GM23338 (cell line): ENCODE results near the gene YIF1A. TPM values are rescaled to one million over a fixed set of nuclear protein-coding genes. Genes with fewer than 3 reads are reported as not detected.

ENCODE experiments used
- ATAC-seq: fragments of 200-7000 bp; cut with Tn5 transposase; 3 replicates; pipeline ENCODE4 v1.9.1; 2020
- DNase-seq: peaks from one replicate; pipeline ENCODE4 v3.0.0-alpha.2; 2015; ENCODE audit warnings: low spot score
- H2AFZ ChIP-seq: fragments of 200-600 bp; sonication (generic); 2 replicates; pipeline ENCODE4 v1.8.0; 2016; ENCODE audit warnings: antibody characterized with exemption, mild to moderate bottlenecking, moderate library complexity
- H3F3A ChIP-seq: fragments of 200-600 bp; sonication (generic); replicated peaks from 2 replicates; pipeline ENCODE4 v1.8.0; 2017; ENCODE audit warnings: antibody characterized with exemption, mixed run types, low read depth
- H3K27ac ChIP-seq: fragments of 200-600 bp; sonication (generic); 2 replicates; pipeline ENCODE4 v1.6.1; 2016; ENCODE audit warnings: low read depth
- H3K27me3 ChIP-seq: fragments of 200-600 bp; sonication (generic); 2 replicates; pipeline ENCODE4 v1.8.0; 2016; ENCODE audit warnings: mild to moderate bottlenecking, mixed run types, moderate library complexity; ENCODE audit not compliant: insufficient read depth
- H3K36me3 ChIP-seq: fragments of 200-600 bp; sonication (generic); 2 replicates; pipeline ENCODE4 v1.8.0; 2016; ENCODE audit warnings: mild to moderate bottlenecking; ENCODE audit not compliant: insufficient read depth
- H3K4me1 ChIP-seq: fragments of 200-600 bp; sonication (generic); 2 replicates; pipeline ENCODE4 v1.8.0; 2016; ENCODE audit warnings: mild to moderate bottlenecking, moderate library complexity; ENCODE audit not compliant: insufficient read depth
- H3K4me2 ChIP-seq: fragments of 200-600 bp; sonication (generic); 2 replicates; pipeline ENCODE4 v1.7.1; 2017; ENCODE audit warnings: mixed run types
- H3K4me3 ChIP-seq: fragments of 200-600 bp; sonication (generic); 2 replicates; pipeline ENCODE4 v1.6.1; 2016; ENCODE audit warnings: mixed run types
- H3K79me2 ChIP-seq: fragments of 200-600 bp; sonication (generic); replicated peaks from 2 replicates; pipeline ENCODE4 v1.8.0; 2017; ENCODE audit warnings: mild to moderate bottlenecking; ENCODE audit not compliant: insufficient read depth
- H3K9me2 ChIP-seq: fragments of 200-600 bp; sonication (generic); 2 replicates; pipeline ENCODE4 v1.8.0; 2017; ENCODE audit not compliant: insufficient read depth
- H4K20me1 ChIP-seq: fragments of 200-600 bp; sonication (generic); replicated peaks from 2 replicates; pipeline ENCODE4 v1.8.0; 2017; ENCODE audit warnings: mild to moderate bottlenecking; ENCODE audit not compliant: insufficient read depth
- H3K27ac Mint-ChIP-seq: 2 replicates; pipeline ENCODE4 v1.8.0; 2020; ENCODE audit warnings: inconsistent platforms, mild to moderate bottlenecking, moderate library complexity, mixed read lengths
- H3K27me3 Mint-ChIP-seq: 3 replicates; pipeline ENCODE4 v1.8.0; 2022; ENCODE audit warnings: low read depth, mild to moderate bottlenecking, moderate library complexity, mixed read lengths, inconsistent platforms; ENCODE audit not compliant: insufficient read depth, poor library complexity
- H3K36me3 Mint-ChIP-seq: 3 replicates; pipeline ENCODE4 v1.8.0; 2021; ENCODE audit warnings: low read depth, mild to moderate bottlenecking, inconsistent platforms, moderate library complexity, mixed read lengths
- H3K4me1 Mint-ChIP-seq: 3 replicates; pipeline ENCODE4 v1.8.0; 2020; ENCODE audit warnings: mild to moderate bottlenecking, inconsistent platforms, mixed read lengths
- H3K4me3 Mint-ChIP-seq: 3 replicates; pipeline ENCODE4 v1.8.0; 2021; ENCODE audit warnings: moderate library complexity, mild to moderate bottlenecking, inconsistent platforms, mixed read lengths
- H3K9me3 Mint-ChIP-seq: 3 replicates; pipeline ENCODE4 v1.8.0; 2020; ENCODE audit warnings: moderate library complexity, mild to moderate bottlenecking, inconsistent platforms, mixed read lengths
- CREB1 ChIP-seq: fragments of 250-450 bp; sonication (Bioruptor Pico); IDR thresholded peaks from 2 replicates; pipeline ENCODE4 v1.5.0; 2020; ENCODE audit warnings: low read depth, mild to moderate bottlenecking, moderate library complexity
- CTCF ChIP-seq, 2 experiments: fragments of 200-600 bp in 1 of 2; sonication (generic) in 1 of 2; conservative IDR thresholded peaks; 2 replicates each; pipeline versions ENCODE4 v1.5.1 to v1.6.1; 2016 to 2017; ENCODE audit warnings: antibody characterized with exemption in 2 of 2, low read depth in 2 of 2, mild to moderate bottlenecking in 2 of 2, moderate library complexity in 1 of 2
- EZH2 ChIP-seq: fragments of 200-600 bp; sonication (generic); IDR thresholded peaks from one replicate; pipeline ENCODE4 v1.8.0; 2017; ENCODE audit warnings: antibody characterized with exemption, mild to moderate bottlenecking, low read depth; ENCODE audit not compliant: unreplicated experiment
- EZH2phosphoT487 ChIP-seq: fragments of 200-600 bp; sonication (generic); IDR thresholded peaks from one replicate; pipeline ENCODE4 v1.8.1; 2018; ENCODE audit warnings: antibody characterized with exemption; ENCODE audit not compliant: unreplicated experiment
- JUNB ChIP-seq: IDR thresholded peaks from one replicate; pipeline ENCODE4 v1.6.1; 2016; ENCODE audit warnings: antibody characterized with exemption; ENCODE audit not compliant: unreplicated experiment
- NANOG ChIP-seq: IDR thresholded peaks from 2 replicates; pipeline ENCODE4 v1.6.1; 2016; ENCODE audit warnings: antibody characterized with exemption, borderline replicate concordance
- POLR2AphosphoS5 ChIP-seq: IDR thresholded peaks from 2 replicates; pipeline ENCODE4 v1.6.1; 2016; ENCODE audit warnings: antibody characterized with exemption, low read depth
- STAT1 ChIP-seq: IDR thresholded peaks from one replicate; pipeline ENCODE4 v1.6.1; 2016; ENCODE audit warnings: antibody characterized with exemption; ENCODE audit not compliant: unreplicated experiment
- ZNF114 ChIP-seq: fragments of 250-450 bp; sonication (Bioruptor Pico); IDR thresholded peaks from 2 replicates; pipeline ENCODE4 v1.5.0; 2020; ENCODE audit warnings: mild to moderate bottlenecking, moderate library complexity
- ZNF331 ChIP-seq: fragments of 250-450 bp; sonication (Bioruptor Pico); IDR thresholded peaks from 2 replicates; pipeline ENCODE4 v1.5.0; 2020; ENCODE audit warnings: low read depth, mild to moderate bottlenecking, moderate library complexity
- ZNF462 ChIP-seq: fragments of 250-450 bp; sonication (Bioruptor Pico); IDR thresholded peaks from 2 replicates; pipeline ENCODE4 v1.5.0; 2020; ENCODE audit warnings: mild to moderate bottlenecking, moderate library complexity
- polyA plus RNA-seq: library from polyadenylated mRNA; unstranded; fragments of >200 nt; fragmentation: Nextera tagmentation; extraction: Ambion mirVana; gene quantifications from 2 replicates; pipeline ENCODE4 v1.2.1, GENCODE V29; 2016
- total RNA-seq: library from RNA; depleted of rRNA; stranded (reverse); fragments of >200 nt; shearing (Covaris generic); gene quantifications from 2 replicates; pipeline ENCODE4 v1.2.3, GENCODE V29; 2014
- TF ChIP-seq, protein P1 (sequence below): IDR thresholded peaks from 2 replicates; pipeline ENCODE4 v1.6.1; 2016; ENCODE audit warnings: antibody characterized with exemption
- TF ChIP-seq, protein P2 (sequence below): IDR thresholded peaks from one replicate; pipeline ENCODE4 v1.6.1; 2018; ENCODE audit warnings: antibody characterized with exemption; ENCODE audit not compliant: unreplicated experiment

YIF1A gene
- total and polyA plus RNA-seq, 2 experiments from 2014 or later, result 75.6 to 87.0 TPM

DNA sequence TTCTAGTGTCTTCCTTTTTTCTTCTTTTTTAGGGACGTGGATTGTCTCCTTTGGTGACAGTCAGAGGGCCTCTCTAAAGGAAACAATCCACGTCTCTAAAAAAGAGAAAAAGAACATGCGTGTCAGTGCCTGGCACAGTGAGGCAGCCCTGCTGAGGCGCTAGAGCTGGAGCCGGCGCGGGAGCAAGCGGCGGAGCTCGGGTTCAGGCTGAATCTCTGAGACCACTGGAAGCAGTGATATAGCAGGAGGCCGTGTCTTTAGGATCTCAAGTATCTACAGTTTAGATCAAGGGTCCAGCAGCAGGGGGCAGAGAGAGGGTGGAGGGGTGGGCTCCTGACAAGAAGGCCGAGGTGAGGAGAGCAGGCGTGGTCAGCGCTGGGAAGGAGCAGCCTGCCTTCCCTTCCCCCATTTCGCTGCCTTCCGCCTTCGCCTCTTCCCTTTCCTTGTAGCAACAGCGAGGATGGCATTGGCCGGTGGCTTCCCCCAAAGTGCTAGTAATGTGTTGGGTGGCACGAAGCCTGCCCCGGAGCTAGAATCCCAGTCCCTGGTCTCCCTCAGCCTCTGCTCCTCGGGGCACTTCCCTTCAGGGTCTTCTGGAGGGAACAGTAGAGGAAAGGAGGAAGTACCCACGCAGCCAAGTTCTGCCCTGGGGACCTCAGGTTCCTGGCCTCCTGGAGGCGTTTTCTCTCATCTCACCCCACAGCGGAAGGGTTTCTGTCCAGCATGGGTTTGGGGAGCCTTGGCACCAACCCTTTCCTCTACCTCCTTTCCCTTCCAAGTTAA lies 48.8 kb downstream of the YIF1A start:
- H3K36me3 ChIP-seq, result no peaks in the 10 kb centered on the region
- H3K4me3 ChIP-seq, result no peak overlapping the region
- DNase-seq, result no peak
- H3K4me2 ChIP-seq, result no peak overlapping the region
- H3K27me3 ChIP-seq, result no peaks in the 10 kb centered on the region
- Mint-ChIP-seq H3K4me1 (peaks cover 2% of the 10 kb centered on the region; the same call in 1 of the 3 replicates), H3K36me3 (no peaks in the 10 kb centered on the region; the same call in 1 of the 3 replicates), H3K4me3 (no peak overlapping the region), H3K9me3 (no peaks in the 10 kb centered on the region), H3K27ac (no peak overlapping the region), H3K27me3 (peaks cover 11% of the 10 kb centered on the region)
- no peaks in the 10 kb centered on the region for H3K4me1 ChIP-seq
- no peaks in the 10 kb centered on the region for H3K79me2 ChIP-seq
- H3K27ac ChIP-seq, result 0 out of 2 replicates have a peak overlapping the region, but pooled peaks have one; percentile 32
- H4K20me1 ChIP-seq, result no peaks in the 10 kb centered on the region; the same call in 1 of the 2 replicates
- H2AFZ ChIP-seq, result no peak overlapping the region
- H3K9me2 ChIP-seq, result no peaks in the 10 kb centered on the region
- no peak for TF ChIP-seq ZNF462
- TF ChIP-seq CREB1 (CRISPR knock-in tag), result no peak
- TF ChIP-seq NANOG, result no peak
- no peak for TF ChIP-seq ZNF114 (CRISPR knock-in tag)
- no peak for TF ChIP-seq POLR2AphosphoS5
- TF ChIP-seq, protein P1, sequence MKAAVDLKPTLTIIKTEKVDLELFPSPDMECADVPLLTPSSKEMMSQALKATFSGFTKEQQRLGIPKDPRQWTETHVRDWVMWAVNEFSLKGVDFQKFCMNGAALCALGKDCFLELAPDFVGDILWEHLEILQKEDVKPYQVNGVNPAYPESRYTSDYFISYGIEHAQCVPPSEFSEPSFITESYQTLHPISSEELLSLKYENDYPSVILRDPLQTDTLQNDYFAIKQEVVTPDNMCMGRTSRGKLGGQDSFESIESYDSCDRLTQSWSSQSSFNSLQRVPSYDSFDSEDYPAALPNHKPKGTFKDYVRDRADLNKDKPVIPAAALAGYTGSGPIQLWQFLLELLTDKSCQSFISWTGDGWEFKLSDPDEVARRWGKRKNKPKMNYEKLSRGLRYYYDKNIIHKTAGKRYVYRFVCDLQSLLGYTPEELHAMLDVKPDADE, result no peak
- no peak for TF ChIP-seq JUNB
- no peak for TF ChIP-seq EZH2phosphoT487
- TF ChIP-seq CTCF (conservative IDR thresholded peaks at IDR 0.05; ENCODE audit: low read depth in 2 of 2), result no peak
- TF ChIP-seq, protein P2, sequence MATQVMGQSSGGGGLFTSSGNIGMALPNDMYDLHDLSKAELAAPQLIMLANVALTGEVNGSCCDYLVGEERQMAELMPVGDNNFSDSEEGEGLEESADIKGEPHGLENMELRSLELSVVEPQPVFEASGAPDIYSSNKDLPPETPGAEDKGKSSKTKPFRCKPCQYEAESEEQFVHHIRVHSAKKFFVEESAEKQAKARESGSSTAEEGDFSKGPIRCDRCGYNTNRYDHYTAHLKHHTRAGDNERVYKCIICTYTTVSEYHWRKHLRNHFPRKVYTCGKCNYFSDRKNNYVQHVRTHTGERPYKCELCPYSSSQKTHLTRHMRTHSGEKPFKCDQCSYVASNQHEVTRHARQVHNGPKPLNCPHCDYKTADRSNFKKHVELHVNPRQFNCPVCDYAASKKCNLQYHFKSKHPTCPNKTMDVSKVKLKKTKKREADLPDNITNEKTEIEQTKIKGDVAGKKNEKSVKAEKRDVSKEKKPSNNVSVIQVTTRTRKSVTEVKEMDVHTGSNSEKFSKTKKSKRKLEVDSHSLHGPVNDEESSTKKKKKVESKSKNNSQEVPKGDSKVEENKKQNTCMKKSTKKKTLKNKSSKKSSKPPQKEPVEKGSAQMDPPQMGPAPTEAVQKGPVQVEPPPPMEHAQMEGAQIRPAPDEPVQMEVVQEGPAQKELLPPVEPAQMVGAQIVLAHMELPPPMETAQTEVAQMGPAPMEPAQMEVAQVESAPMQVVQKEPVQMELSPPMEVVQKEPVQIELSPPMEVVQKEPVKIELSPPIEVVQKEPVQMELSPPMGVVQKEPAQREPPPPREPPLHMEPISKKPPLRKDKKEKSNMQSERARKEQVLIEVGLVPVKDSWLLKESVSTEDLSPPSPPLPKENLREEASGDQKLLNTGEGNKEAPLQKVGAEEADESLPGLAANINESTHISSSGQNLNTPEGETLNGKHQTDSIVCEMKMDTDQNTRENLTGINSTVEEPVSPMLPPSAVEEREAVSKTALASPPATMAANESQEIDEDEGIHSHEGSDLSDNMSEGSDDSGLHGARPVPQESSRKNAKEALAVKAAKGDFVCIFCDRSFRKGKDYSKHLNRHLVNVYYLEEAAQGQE, result no peak
- TF ChIP-seq EZH2, result no peak
- no peak for TF ChIP-seq ZNF331 (CRISPR knock-in tag)
- no peak for TF ChIP-seq STAT1
- peak; percentile 20 for ATAC-seq
- 0 out of 2 replicates have a peak, but pooled peaks cover 4% of the 10 kb centered on the region for H3F3A ChIP-seq
